ENCODE data around the gene CD83.

CD83 gene

Small RNA genes within 50 kb of the gene (small RNA-seq; reads per million reads assigned to genes)
- gene RNU7-133P: 0 to 0.04 reads per million in 2 experiments
